ENCODE measurements around the gene SESN1.

GRCh38 chr6:108941859-108942258 lies 152.8 kb downstream of the SESN1 start:
- no peak for TF ChIP-seq POLR2A (IDR thresholded peaks at IDR 0.05)
- TF ChIP-seq CTCF (IDR thresholded peaks at IDR 0.05), result no peak
